Measurements from ENCODE around the gene GHRH.

GHRH gene

GRCh38 chr20:37290158-37290810 lies 28.7 kb upstream of the GHRH start:
- no peak for DNase-seq

- peak; percentile 85 to 94 (median 91) for DNase-seq
These were observed 26.5 kb upstream of the GHRH start for GRCh38 chr20:37288091-37288490.

GRCh38 chr20:37285664-37286374 lies 24.2 kb upstream of the GHRH start:
- no peak for DNase-seq

DNA sequence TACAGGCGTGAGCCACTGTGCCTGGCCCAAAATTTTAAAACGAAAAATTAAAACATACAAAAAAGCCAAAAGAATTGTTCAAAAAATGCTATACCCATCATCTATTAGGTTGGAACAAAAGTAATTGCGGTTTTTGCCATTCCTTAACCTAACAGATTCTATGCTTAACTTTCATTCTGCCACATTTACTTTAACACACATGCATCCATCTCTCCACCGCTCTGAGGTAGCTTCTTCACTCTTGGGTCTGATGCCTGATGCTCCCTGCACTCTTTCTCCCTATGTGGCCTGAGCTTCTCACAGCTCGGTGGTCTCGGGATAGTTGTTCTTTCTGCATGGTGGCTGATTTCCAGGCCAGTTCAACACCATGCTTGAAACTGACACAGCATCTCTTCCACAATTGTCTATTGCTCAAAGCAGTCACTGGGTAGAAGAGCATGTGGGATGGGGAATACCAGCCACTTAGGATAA lies 23.1 kb upstream of the GHRH start:
- DNase-seq, result no peak

GRCh38 chr20:37283530-37284195 lies 22.0 kb upstream of the GHRH start:
- no peak for DNase-seq

DNA sequence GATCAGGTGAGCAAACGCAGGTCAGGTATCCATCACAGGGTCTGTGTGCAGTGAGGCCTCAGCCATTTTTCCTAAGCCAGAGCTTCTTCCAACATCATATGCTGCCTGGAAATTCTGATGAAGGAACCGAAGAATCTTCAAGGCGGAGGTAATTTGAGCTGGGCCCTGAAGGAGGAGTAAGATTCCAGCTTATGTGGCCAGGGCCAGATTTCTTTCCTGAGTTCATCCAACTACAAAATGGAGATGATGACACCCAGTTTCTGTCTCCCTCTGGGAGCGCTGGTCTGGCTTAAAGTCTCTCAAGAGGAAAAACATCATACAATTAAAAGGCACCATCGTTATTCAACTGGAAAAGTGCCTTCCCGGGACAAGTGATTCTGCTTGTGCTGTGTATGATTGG lies 20.9 kb upstream of the GHRH start:
- no peak for DNase-seq

DNA sequence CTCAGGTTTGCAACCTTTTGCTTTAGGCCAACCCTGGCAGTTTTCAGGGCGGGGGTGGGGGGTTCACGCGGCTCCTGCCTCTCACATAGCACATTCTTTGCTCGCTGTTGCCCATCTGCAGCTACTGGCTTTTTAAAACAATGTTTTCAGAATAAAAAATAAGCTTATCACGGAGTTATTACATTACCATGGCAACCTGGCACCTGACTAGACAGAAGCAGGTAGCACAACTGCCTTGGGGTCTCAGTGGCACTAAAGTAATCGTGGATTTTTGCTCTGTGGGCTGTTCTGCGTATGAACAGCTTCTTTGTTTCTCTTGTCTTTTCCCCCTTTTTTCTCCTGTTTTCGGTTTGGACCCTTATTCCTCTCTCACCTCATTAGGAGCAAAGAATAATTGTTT lies 18.8 kb upstream of the GHRH start:
- DNase-seq, result no peak

DNA sequence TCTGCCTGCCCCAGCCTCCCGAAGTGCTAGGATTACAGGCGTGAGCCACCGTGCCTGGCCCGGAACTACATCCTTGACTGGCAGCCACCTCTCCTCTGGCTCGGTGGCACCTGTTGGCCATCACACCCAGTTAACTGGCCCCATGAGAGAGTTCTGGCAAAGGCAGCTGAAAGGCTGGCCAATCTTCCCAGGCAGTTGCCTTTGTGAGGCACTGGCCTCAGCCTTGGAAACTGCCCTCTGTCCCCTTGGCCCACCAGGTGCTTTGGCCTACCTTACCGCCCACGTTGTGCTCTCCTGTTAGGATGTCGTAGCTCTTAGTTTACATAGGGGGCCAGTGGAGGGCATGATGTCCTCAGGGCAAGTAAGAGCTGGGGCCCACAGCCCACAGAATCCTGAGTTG lies 18.2 kb upstream of the GHRH start:
- no peak for DNase-seq

DNA sequence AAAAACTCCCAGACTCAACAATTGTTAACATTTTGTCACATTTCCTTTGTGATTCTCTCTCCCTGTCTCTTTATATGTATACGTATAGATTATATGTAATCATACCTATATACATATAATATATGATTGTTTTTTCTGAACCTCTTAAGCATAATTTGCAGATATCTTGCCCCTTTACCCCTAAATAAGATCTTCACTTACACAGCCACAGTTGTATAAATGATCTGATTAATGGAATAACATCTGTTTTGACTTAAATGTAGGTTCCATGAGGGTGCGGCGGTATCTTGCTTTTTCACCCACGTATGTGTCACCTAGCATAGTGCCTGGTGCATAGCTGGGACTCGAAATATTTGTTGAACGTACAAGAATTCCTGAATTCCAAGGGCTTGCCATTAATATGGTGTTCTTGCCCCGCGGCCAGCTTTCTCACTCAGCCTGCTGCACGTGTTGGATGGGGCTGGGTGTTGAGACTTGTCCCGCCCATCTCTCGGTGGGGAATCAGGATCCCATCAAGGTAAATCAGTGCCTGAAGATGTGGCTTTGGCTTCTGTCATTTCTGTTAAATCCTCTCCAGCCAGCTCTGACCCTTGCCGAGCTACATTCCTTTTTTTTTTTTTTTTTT lies 17.5 kb upstream of the GHRH start:
- DNase-seq, result no peak

GRCh38 chr20:37277253-37277593 lies 15.6 kb upstream of the GHRH start:
- no peak for DNase-seq

- DNase-seq, result peak; percentile 65 to 68 (median 66)
These were observed 15.1 kb upstream of the GHRH start for GRCh38 chr20:37276494-37277252.

GRCh38 chr20:37274851-37275524 lies 13.4 kb upstream of the GHRH start:
- DNase-seq, result peak; percentile 81 to 96 (median 93)

DNA sequence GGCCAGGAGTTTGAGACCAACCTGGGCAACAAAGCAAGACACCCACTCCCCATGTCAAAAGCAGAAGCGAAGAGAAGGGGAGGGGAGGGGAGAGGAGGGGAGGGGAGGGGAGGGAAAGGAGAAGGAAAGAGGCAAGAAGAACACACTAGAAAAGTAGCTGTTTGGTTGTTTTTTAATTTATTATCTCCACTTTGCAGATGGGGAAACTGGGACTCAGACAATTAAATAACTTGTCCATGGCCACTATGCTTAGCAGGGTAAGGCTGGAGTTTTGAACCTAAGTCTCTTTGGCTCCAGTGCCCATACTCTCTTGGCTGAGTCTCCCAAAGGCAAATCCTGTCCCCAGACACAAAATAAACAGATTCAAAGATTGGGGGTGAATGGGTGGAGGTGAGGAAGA lies 12.4 kb upstream of the GHRH start:
- DNase-seq, result no peak

GRCh38 chr20:37271421-37271768 lies 9.8 kb upstream of the GHRH start:
- no peak for DNase-seq

DNA sequence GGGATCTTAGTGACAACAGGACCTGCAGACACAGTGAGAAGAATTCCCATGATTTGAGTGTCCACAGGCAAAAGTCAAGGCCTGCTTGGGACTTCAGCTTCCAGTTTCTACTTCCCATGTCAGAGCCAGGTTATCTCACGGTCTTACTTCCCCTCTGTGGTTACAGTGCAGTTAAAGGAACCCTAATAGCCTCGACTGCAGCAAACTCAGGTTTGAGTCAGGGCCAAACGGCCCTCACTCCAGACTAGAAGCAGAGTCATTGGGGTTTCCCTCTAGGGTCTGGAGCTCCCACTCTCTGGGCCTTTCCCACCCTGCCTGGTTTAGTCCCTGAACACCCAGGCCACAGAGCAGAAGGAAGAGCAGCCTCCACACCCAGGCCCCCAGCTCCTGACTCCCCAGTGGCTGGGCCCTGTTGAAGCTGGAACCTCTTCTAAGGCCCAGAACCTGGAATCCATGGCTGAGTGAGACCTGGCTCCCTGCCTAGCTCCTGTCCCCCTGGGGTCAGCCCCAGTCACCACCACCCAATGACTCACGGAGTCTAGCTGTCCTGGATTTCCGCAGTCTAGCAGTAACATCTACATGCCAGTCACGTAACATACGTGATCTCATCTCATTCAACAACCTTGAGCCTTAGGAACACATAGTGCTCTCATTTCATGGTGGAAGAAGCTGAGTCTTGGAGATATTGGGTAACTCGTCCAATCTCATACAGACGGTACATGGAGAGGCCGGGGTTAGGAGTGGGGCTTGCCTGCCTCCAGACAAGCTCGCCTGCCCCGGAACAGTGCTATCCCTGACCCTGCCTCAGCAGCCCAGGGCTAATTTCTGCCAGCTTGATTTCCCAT lies 9.2 kb upstream of the GHRH start:
- peak; percentile 95 to 99 (median 97) for DNase-seq

- DNase-seq, result no peak
These were observed 6.2 kb upstream of the GHRH start for GRCh38 chr20:37267667-37268313.

DNA sequence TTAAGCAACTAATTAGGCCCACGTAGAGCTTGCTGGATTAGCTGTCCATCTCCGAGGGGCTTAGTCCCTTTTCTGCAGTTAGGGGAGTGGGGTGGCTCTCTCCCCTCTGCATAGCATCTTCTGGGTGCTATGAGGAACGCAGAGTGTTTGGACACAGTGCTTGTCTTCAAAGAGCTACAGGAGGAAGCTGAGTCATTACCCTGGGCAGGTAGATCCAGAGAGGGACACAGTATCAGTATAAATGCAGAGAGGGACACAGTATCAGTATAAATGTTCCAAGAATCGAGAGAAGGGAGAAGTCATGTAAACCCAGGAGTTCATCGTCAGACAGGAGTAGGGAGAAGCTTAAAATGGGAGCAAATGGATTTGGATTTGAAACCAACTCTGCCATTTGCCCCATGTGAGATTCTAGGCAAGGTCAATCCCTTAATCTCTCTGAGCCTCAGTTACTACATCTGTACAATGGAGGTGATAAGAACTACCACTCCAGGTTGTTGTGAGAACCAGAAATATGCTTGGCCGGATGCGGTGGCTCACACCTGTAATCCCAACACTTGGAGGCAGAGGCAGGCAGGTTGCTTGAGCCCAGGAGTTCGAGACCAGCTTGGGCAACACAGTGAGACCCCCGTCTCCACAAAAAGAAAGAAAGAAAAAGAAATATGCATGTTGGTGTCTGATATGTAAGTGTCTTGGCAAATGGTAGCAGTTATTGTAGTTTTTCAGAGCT lies 5.5 kb upstream of the GHRH start:
- no peak for DNase-seq

GRCh38 chr20:37265152-37265551 lies 3.5 kb upstream of the GHRH start:
- peak; percentile 74 to 92 (median 87) for DNase-seq

GRCh38 chr20:37263686-37264085 lies 2.1 kb upstream of the GHRH start:
- DNase-seq, result no peak

GRCh38 chr20:37262505-37262904 lies 891 bp upstream of the GHRH start:
- no peak for DNase-seq

All from suppressor macrophage treated with lipopolysaccharide for 1 hour (primary cell).